Mucosa of rectum (tissue), 2 donors: ENCODE results near the gene HOXC12.

Experiments used
- H3K27ac ChIP-seq, 2 donors: one replicate each; pipeline ENCODE4 v1.7.0; 2013; ENCODE audit warnings: inconsistent platforms in 2 of 2, low read depth in 2 of 2, low read length in 2 of 2
- H3K27me3 ChIP-seq, 2 donors: one replicate each; pipeline ENCODE4 v1.7.0; 2013; ENCODE audit warnings: low read length in 2 of 2; ENCODE audit not compliant: control insufficient read depth in 2 of 2, insufficient read depth in 2 of 2
- H3K36me3 ChIP-seq, 2 donors: one replicate each; pipeline ENCODE4 v1.7.0; 2013; ENCODE audit warnings: low read length in 2 of 2; ENCODE audit not compliant: control insufficient read depth in 2 of 2, insufficient read depth in 2 of 2
- H3K4me1 ChIP-seq, 2 donors: one replicate each; pipeline ENCODE4 v1.7.0; 2013; ENCODE audit warnings: low read length in 2 of 2, mild to moderate bottlenecking in 1 of 2; ENCODE audit not compliant: control insufficient read depth in 2 of 2, insufficient read depth in 2 of 2
- H3K4me3 ChIP-seq, 2 donors: one replicate each; pipeline ENCODE4 v1.7.0; 2013; ENCODE audit warnings: low read length in 2 of 2
- H3K9ac ChIP-seq, 2 donors: one replicate each; pipeline ENCODE4 v1.7.0; 2013; ENCODE audit warnings: low read length in 2 of 2, low read depth in 1 of 2, mild to moderate bottlenecking in 1 of 2
- H3K9me3 ChIP-seq, 2 donors: one replicate each; pipeline ENCODE4 v1.7.0; 2013; ENCODE audit warnings: low read length in 2 of 2; ENCODE audit not compliant: control insufficient read depth in 2 of 2
- donor health status: healthy.
- donor health status: Normal muscosa, but diverticular disease.

Gene HOXC12

GRCh38 chr12:53956914-53957536 lies 2.3 kb downstream of the HOXC12 start:
- Histone ChIP-seq H3K27ac (no peak overlapping the region), H3K9me3 (no peaks in the 10 kb centered on the region), H3K27me3 (peaks cover 81 to 89% of the 10 kb centered on the region in 2 donors), H3K4me1 (no peaks in the 10 kb centered on the region), H3K36me3 (no peaks in the 10 kb centered on the region), H3K4me3 (no peak overlapping the region), H3K9ac (no peak overlapping the region)

GRCh38 chr12:53958128-53958527 lies 3.4 kb downstream of the HOXC12 start:
- Histone ChIP-seq H3K4me1 (no peaks in the 10 kb centered on the region), H3K4me3 (no peak overlapping the region), H3K27ac (no peak overlapping the region), H3K27me3 (peaks cover 81 to 89% of the 10 kb centered on the region in 2 donors), H3K9ac (no peak overlapping the region), H3K9me3 (no peaks in the 10 kb centered on the region), H3K36me3 (no peaks in the 10 kb centered on the region)

GRCh38 chr12:53959314-53959713 lies 4.6 kb downstream of the HOXC12 start:
- Histone ChIP-seq H3K4me3 (no peak overlapping the region), H3K4me1 (no peaks in the 10 kb centered on the region), H3K27ac (no peak overlapping the region), H3K27me3 (peaks cover 81 to 90% of the 10 kb centered on the region in 2 donors), H3K9ac (no peak overlapping the region), H3K9me3 (no peaks in the 10 kb centered on the region), H3K36me3 (no peaks in the 10 kb centered on the region)

- Histone ChIP-seq H3K4me3 (no peak overlapping the region), H3K4me1 (no peaks in the 10 kb centered on the region), H3K36me3 (no peaks in the 10 kb centered on the region), H3K9ac (no peak overlapping the region), H3K27ac (no peak overlapping the region), H3K27me3 (peaks cover 88 to 94% of the 10 kb centered on the region in 2 donors), H3K9me3 (no peaks in the 10 kb centered on the region)
Measured at GRCh38 chr12:53960187-53961024, 5.7 kb downstream of the HOXC12 start.

- H3K27me3 ChIP-seq: peaks cover 86 to 92% of the 10 kb centered on the region in 2 donors
- H3K4me1 ChIP-seq: no peaks in the 10 kb centered on the region
- no peak overlapping the region for H3K4me3 ChIP-seq
- H3K9ac ChIP-seq: no peak overlapping the region
- H3K27ac ChIP-seq: no peak overlapping the region
- H3K9me3 ChIP-seq: no peaks in the 10 kb centered on the region
- no peaks in the 10 kb centered on the region for H3K36me3 ChIP-seq
Measured at GRCh38 chr12:53961025-53961761, 6.5 kb downstream of the HOXC12 start.

- peaks cover 86 to 94% of the 10 kb centered on the region in 2 donors for H3K27me3 ChIP-seq
- no peaks in the 10 kb centered on the region for H3K36me3 ChIP-seq
- H3K4me3 ChIP-seq: no peak overlapping the region
- H3K4me1 ChIP-seq: peaks cover 0 to 3% of the 10 kb centered on the region in 2 donors
- no peak overlapping the region for H3K27ac ChIP-seq
- no peak overlapping the region for H3K9ac ChIP-seq
- no peaks in the 10 kb centered on the region for H3K9me3 ChIP-seq
Measured at GRCh38 chr12:53963005-53963404, 8.3 kb downstream of the HOXC12 start.

- no peak overlapping the region for H3K4me3 ChIP-seq
- no peaks in the 10 kb centered on the region for H3K9me3 ChIP-seq
- no peak overlapping the region for H3K9ac ChIP-seq
- H3K36me3 ChIP-seq: no peaks in the 10 kb centered on the region
- peaks cover 0 to 3% of the 10 kb centered on the region in 2 donors for H3K4me1 ChIP-seq
- H3K27me3 ChIP-seq: peaks cover 86 to 94% of the 10 kb centered on the region in 2 donors
- H3K27ac ChIP-seq: no peak overlapping the region
Measured at GRCh38 chr12:53963434-53964314, 9.0 kb downstream of the HOXC12 start.

GRCh38 chr12:53964315-53964713 lies 9.6 kb downstream of the HOXC12 start:
- no peak overlapping the region for H3K9ac ChIP-seq
- no peaks in the 10 kb centered on the region for H3K9me3 ChIP-seq
- H3K36me3 ChIP-seq: no peaks in the 10 kb centered on the region
- H3K4me1 ChIP-seq: peaks cover 0 to 3% of the 10 kb centered on the region in 2 donors
- H3K4me3 ChIP-seq: no peak overlapping the region
- H3K27ac ChIP-seq: no peak overlapping the region
- H3K27me3 ChIP-seq: peaks cover 89 to 96% of the 10 kb centered on the region in 2 donors

GRCh38 chr12:53965281-53966084 lies 10.8 kb downstream of the HOXC12 start:
- Histone ChIP-seq H3K9ac (no peak overlapping the region), H3K27ac (no peak overlapping the region), H3K4me1 (peaks cover 0 to 3% of the 10 kb centered on the region in 2 donors), H3K9me3 (no peaks in the 10 kb centered on the region), H3K27me3 (peaks cover 88 to 96% of the 10 kb centered on the region in 2 donors), H3K4me3 (no peak overlapping the region), H3K36me3 (no peaks in the 10 kb centered on the region)
